Measurements from ENCODE around the gene PTGS1.

PTGS1 gene

GRCh38 chr9:122389195-122389594 lies 18.4 kb downstream of the PTGS1 start:
- Histone ChIP-seq H3K36me3 (ENCODE audit: insufficient read depth, low read length) (no peaks in the 10 kb centered on the region), H3K9me2 (replicated peaks; ENCODE audit: low read depth, low read length) (no peaks in the 10 kb centered on the region), H3F3A (ENCODE audit: low read depth) (no peaks in the 10 kb centered on the region), H3K4me1 (ENCODE audit: insufficient read depth, low read length, poor library complexity, severe bottlenecking) (peaks cover 10% of the 10 kb centered on the region), H3K79me2 (ENCODE audit: insufficient read depth, low read length) (no peaks in the 10 kb centered on the region), H4K20me1 (ENCODE audit: insufficient read depth, low read length, poor library complexity, severe bottlenecking) (no peaks in the 10 kb centered on the region), H2AFZ (ENCODE audit: low read length) (no peak overlapping the region), H3K27me3 (ENCODE audit: insufficient read depth, low read length, poor library complexity, severe bottlenecking) (no peaks in the 10 kb centered on the region), H3K9me3 (ENCODE audit: insufficient read depth, low read depth, low read length) (no peaks in the 10 kb centered on the region), H3K9ac (ENCODE audit: low read depth, low read length, poor library complexity, severe bottlenecking) (no peak overlapping the region), H3K4me3 (ENCODE audit: low read length, poor library complexity, severe bottlenecking) (no peak overlapping the region), H3K4me2 (ENCODE audit: low read depth, low read length, poor library complexity, severe bottlenecking) (no peak overlapping the region)
- TF ChIP-seq CTCF (conservative IDR thresholded peaks at IDR 0.05; ENCODE audit: low read length) = no peak
- no peak for TF ChIP-seq EZH2phosphoT487 (IDR thresholded peaks at IDR 0.05; ENCODE audit: borderline replicate concordance)

GRCh38 chr9:122389799-122390481 lies 19.1 kb downstream of the PTGS1 start:
- Histone ChIP-seq H3K9ac (ENCODE audit: low read depth, low read length, poor library complexity, severe bottlenecking) (no peak overlapping the region), H3K4me2 (ENCODE audit: low read depth, low read length, poor library complexity, severe bottlenecking) (no peak overlapping the region), H3K9me3 (ENCODE audit: insufficient read depth, low read depth, low read length) (no peaks in the 10 kb centered on the region), H3F3A (ENCODE audit: low read depth) (no peaks in the 10 kb centered on the region), H3K9me2 (replicated peaks; ENCODE audit: low read depth, low read length) (no peaks in the 10 kb centered on the region), H3K4me3 (ENCODE audit: low read length, poor library complexity, severe bottlenecking) (no peak overlapping the region), H3K79me2 (ENCODE audit: insufficient read depth, low read length) (no peaks in the 10 kb centered on the region), H3K27me3 (ENCODE audit: insufficient read depth, low read length, poor library complexity, severe bottlenecking) (no peaks in the 10 kb centered on the region), H4K20me1 (ENCODE audit: insufficient read depth, low read length, poor library complexity, severe bottlenecking) (no peaks in the 10 kb centered on the region), H2AFZ (ENCODE audit: low read length) (no peak overlapping the region), H3K36me3 (ENCODE audit: insufficient read depth, low read length) (no peaks in the 10 kb centered on the region), H3K4me1 (ENCODE audit: insufficient read depth, low read length, poor library complexity, severe bottlenecking) (peaks cover 10% of the 10 kb centered on the region)
- TF ChIP-seq CTCF (conservative IDR thresholded peaks at IDR 0.05; ENCODE audit: low read length) (no peak), EZH2phosphoT487 (IDR thresholded peaks at IDR 0.05; ENCODE audit: borderline replicate concordance) (no peak)

GRCh38 chr9:122392284-122392683 lies 21.5 kb downstream of the PTGS1 start:
- peaks cover 10% of the 10 kb centered on the region for H3K4me1 ChIP-seq (ENCODE audit: insufficient read depth, low read length, poor library complexity, severe bottlenecking)
- no peaks in the 10 kb centered on the region for H3K9me3 ChIP-seq (ENCODE audit: insufficient read depth, low read depth, low read length)
- H3K4me3 ChIP-seq (ENCODE audit: low read length, poor library complexity, severe bottlenecking) = no peak overlapping the region
- H3K9ac ChIP-seq (ENCODE audit: low read depth, low read length, poor library complexity, severe bottlenecking) = no peak overlapping the region
- no peaks in the 10 kb centered on the region for H3K36me3 ChIP-seq (ENCODE audit: insufficient read depth, low read length)
- H4K20me1 ChIP-seq (ENCODE audit: insufficient read depth, low read length, poor library complexity, severe bottlenecking) = no peaks in the 10 kb centered on the region
- H3K9me2 ChIP-seq (replicated peaks; ENCODE audit: low read depth, low read length) = no peaks in the 10 kb centered on the region
- H2AFZ ChIP-seq (ENCODE audit: low read length) = no peak overlapping the region
- no peak for TF ChIP-seq EZH2phosphoT487 (IDR thresholded peaks at IDR 0.05; ENCODE audit: borderline replicate concordance)
- TF ChIP-seq CTCF (conservative IDR thresholded peaks at IDR 0.05; ENCODE audit: low read length) = no peak
- no peaks in the 10 kb centered on the region for H3F3A ChIP-seq (ENCODE audit: low read depth)
- no peaks in the 10 kb centered on the region for H3K27me3 ChIP-seq (ENCODE audit: insufficient read depth, low read length, poor library complexity, severe bottlenecking)
- H3K4me2 ChIP-seq (ENCODE audit: low read depth, low read length, poor library complexity, severe bottlenecking) = no peak overlapping the region
- no peaks in the 10 kb centered on the region for H3K79me2 ChIP-seq (ENCODE audit: insufficient read depth, low read length)

All from Loucy (cell line).